ENCODE measurements around the gene EGFR.

Gene EGFR

GRCh38 chr7:55144333-55145317, 125.8 kb downstream of the EGFR start:
- TF ChIP-seq CTCF (IDR thresholded peaks at IDR 0.05), result peak; percentile 33; the same call in 1 of the 2 replicates

GRCh38 chr7:55145606-55146005, 126.8 kb downstream of the EGFR start:
- TF ChIP-seq CTCF (IDR thresholded peaks at IDR 0.05), result no peak

GRCh38 chr7:55147101-55147500, 128.3 kb downstream of the EGFR start:
- no peak for TF ChIP-seq CTCF (IDR thresholded peaks at IDR 0.05)

- no peak for TF ChIP-seq CTCF (IDR thresholded peaks at IDR 0.05)
These were observed 128.9 kb downstream of the EGFR start for GRCh38 chr7:55147736-55148135.

GRCh38 chr7:55148571-55148970, 129.8 kb downstream of the EGFR start:
- TF ChIP-seq CTCF (IDR thresholded peaks at IDR 0.05), result no peak

GRCh38 chr7:55149001-55149400, 130.2 kb downstream of the EGFR start:
- no peak for TF ChIP-seq CTCF (IDR thresholded peaks at IDR 0.05)

- no peak for TF ChIP-seq CTCF (IDR thresholded peaks at IDR 0.05)
These were observed 131.3 kb downstream of the EGFR start for GRCh38 chr7:55150166-55150565.
